ENCODE measurements around the gene GLYATL3.

The GLYATL3 gene

GRCh38 chr6:49499623-49500022, at the start of gene GLYATL3:
TSS of gene GLYATL3 (plus strand) at chr6:49499923. CDS start at chr6:49511991, 12,068 bp downstream.
- DNase-seq (ENCODE audit: low read depth, low spot score) = no peak
- H3K36me3 ChIP-seq (ENCODE audit: insufficient read depth, insufficient read length, low read length) = no peaks in the 10 kb centered on the region
- H3K27me3 ChIP-seq (ENCODE audit: insufficient read depth, insufficient read length) = no peaks in the 10 kb centered on the region
- no peaks in the 10 kb centered on the region for H3K9me3 ChIP-seq (ENCODE audit: insufficient read depth, low read length)
- H3K4me3 ChIP-seq (ENCODE audit: insufficient read length, low read depth) = no peak within 1 kb of the TSS
- no peak within 1 kb of the TSS for H3K9ac ChIP-seq (ENCODE audit: insufficient read length, low read depth)
- TF ChIP-seq SUZ12 (IDR thresholded peaks at IDR 0.05; ENCODE audit: extremely low read depth, insufficient read depth, insufficient read length) = no peak
- no peak for TF ChIP-seq ZNF274 (IDR thresholded peaks at IDR 0.05; ENCODE audit: low read depth, low read length)
- TF ChIP-seq YY1 (IDR thresholded peaks at IDR 0.05; ENCODE audit: insufficient read depth, insufficient read length) = no peak
- H3K4me1 ChIP-seq (ENCODE audit: insufficient read depth, insufficient read length) = no peaks in the 10 kb centered on the region

- Histone ChIP-seq H3K36me3 (ENCODE audit: insufficient read depth, insufficient read length, low read length) (no peaks in the 10 kb centered on the region), H3K9me3 (ENCODE audit: insufficient read depth, low read length) (no peaks in the 10 kb centered on the region), H3K27me3 (ENCODE audit: insufficient read depth, insufficient read length) (no peaks in the 10 kb centered on the region), H3K4me3 (ENCODE audit: insufficient read length, low read depth) (no peak overlapping the region), H3K9ac (ENCODE audit: insufficient read length, low read depth) (no peak overlapping the region), H3K4me1 (ENCODE audit: insufficient read depth, insufficient read length) (no peaks in the 10 kb centered on the region)
- TF ChIP-seq ZNF274 (IDR thresholded peaks at IDR 0.05; ENCODE audit: low read depth, low read length) (no peak), SUZ12 (IDR thresholded peaks at IDR 0.05; ENCODE audit: extremely low read depth, insufficient read depth, insufficient read length) (no peak), YY1 (IDR thresholded peaks at IDR 0.05; ENCODE audit: insufficient read depth, insufficient read length) (no peak)
- DNase-seq (ENCODE audit: low read depth, low spot score) = no peak
These were observed 46.5 kb upstream of the GLYATL3 start for GRCh38 chr6:49453221-49453620.

GRCh38 chr6:49454787-49455709, 44.7 kb upstream of the GLYATL3 start:
- H3K4me1 ChIP-seq (ENCODE audit: insufficient read depth, insufficient read length) = no peaks in the 10 kb centered on the region
- no peaks in the 10 kb centered on the region for H3K9me3 ChIP-seq (ENCODE audit: insufficient read depth, low read length)
- no peak overlapping the region for H3K9ac ChIP-seq (ENCODE audit: insufficient read length, low read depth)
- no peak for TF ChIP-seq ZNF274 (IDR thresholded peaks at IDR 0.05; ENCODE audit: low read depth, low read length)
- no peak for TF ChIP-seq SUZ12 (IDR thresholded peaks at IDR 0.05; ENCODE audit: extremely low read depth, insufficient read depth, insufficient read length)
- no peak for TF ChIP-seq YY1 (IDR thresholded peaks at IDR 0.05; ENCODE audit: insufficient read depth, insufficient read length)
- H3K4me3 ChIP-seq (ENCODE audit: insufficient read length, low read depth) = no peak overlapping the region
- no peak for DNase-seq (ENCODE audit: low read depth, low spot score)
- H3K36me3 ChIP-seq (ENCODE audit: insufficient read depth, insufficient read length, low read length) = no peaks in the 10 kb centered on the region
- H3K27me3 ChIP-seq (ENCODE audit: insufficient read depth, insufficient read length) = no peaks in the 10 kb centered on the region

GRCh38 chr6:49457771-49458170, 42.0 kb upstream of the GLYATL3 start:
- H3K4me1 ChIP-seq (ENCODE audit: insufficient read depth, insufficient read length) = no peaks in the 10 kb centered on the region
- DNase-seq (ENCODE audit: low read depth, low spot score) = no peak
- H3K9ac ChIP-seq (ENCODE audit: insufficient read length, low read depth) = no peak overlapping the region
- H3K27me3 ChIP-seq (ENCODE audit: insufficient read depth, insufficient read length) = no peaks in the 10 kb centered on the region
- no peaks in the 10 kb centered on the region for H3K36me3 ChIP-seq (ENCODE audit: insufficient read depth, insufficient read length, low read length)
- no peak overlapping the region for H3K4me3 ChIP-seq (ENCODE audit: insufficient read length, low read depth)
- no peaks in the 10 kb centered on the region for H3K9me3 ChIP-seq (ENCODE audit: insufficient read depth, low read length)
- TF ChIP-seq YY1 (IDR thresholded peaks at IDR 0.05; ENCODE audit: insufficient read depth, insufficient read length) (no peak), ZNF274 (IDR thresholded peaks at IDR 0.05; ENCODE audit: low read depth, low read length) (no peak), SUZ12 (IDR thresholded peaks at IDR 0.05; ENCODE audit: extremely low read depth, insufficient read depth, insufficient read length) (no peak)

- H3K4me3 ChIP-seq (ENCODE audit: insufficient read length, low read depth) = peak overlapping the region; percentile 91
- H3K36me3 ChIP-seq (ENCODE audit: insufficient read depth, insufficient read length, low read length) = peaks cover 6% of the 10 kb centered on the region
- no peak for DNase-seq (ENCODE audit: low read depth, low spot score)
- no peaks in the 10 kb centered on the region for H3K9me3 ChIP-seq (ENCODE audit: insufficient read depth, low read length)
- no peak for TF ChIP-seq ZNF274 (IDR thresholded peaks at IDR 0.05; ENCODE audit: low read depth, low read length)
- no peak for TF ChIP-seq SUZ12 (IDR thresholded peaks at IDR 0.05; ENCODE audit: extremely low read depth, insufficient read depth, insufficient read length)
- TF ChIP-seq YY1 (IDR thresholded peaks at IDR 0.05; ENCODE audit: insufficient read depth, insufficient read length) = no peak
- H3K27me3 ChIP-seq (ENCODE audit: insufficient read depth, insufficient read length) = no peaks in the 10 kb centered on the region
- H3K4me1 ChIP-seq (ENCODE audit: insufficient read depth, insufficient read length) = no peaks in the 10 kb centered on the region
- H3K9ac ChIP-seq (ENCODE audit: insufficient read length, low read depth) = peak overlapping the region; percentile 83
These were observed 37.7 kb upstream of the GLYATL3 start for GRCh38 chr6:49462071-49462470.

- TF ChIP-seq ZNF274 (IDR thresholded peaks at IDR 0.05; ENCODE audit: low read depth, low read length) (no peak), YY1 (IDR thresholded peaks at IDR 0.05; ENCODE audit: insufficient read depth, insufficient read length) (no peak), SUZ12 (IDR thresholded peaks at IDR 0.05; ENCODE audit: extremely low read depth, insufficient read depth, insufficient read length) (no peak)
- no peaks in the 10 kb centered on the region for H3K4me1 ChIP-seq (ENCODE audit: insufficient read depth, insufficient read length)
- H3K4me3 ChIP-seq (ENCODE audit: insufficient read length, low read depth) = peak overlapping the region; percentile 91
- H3K9me3 ChIP-seq (ENCODE audit: insufficient read depth, low read length) = no peaks in the 10 kb centered on the region
- H3K9ac ChIP-seq (ENCODE audit: insufficient read length, low read depth) = peak overlapping the region; percentile 83
- no peaks in the 10 kb centered on the region for H3K27me3 ChIP-seq (ENCODE audit: insufficient read depth, insufficient read length)
- H3K36me3 ChIP-seq (ENCODE audit: insufficient read depth, insufficient read length, low read length) = peaks cover 6% of the 10 kb centered on the region
- no peak for DNase-seq (ENCODE audit: low read depth, low spot score)
These were observed 37.2 kb upstream of the GLYATL3 start for GRCh38 chr6:49462599-49462926.

GRCh38 chr6:49462927-49463611, 36.7 kb upstream of the GLYATL3 start, which contains the start of the genes CENPQ and MMUT:
TSS of gene CENPQ (plus strand) at chr6:49463370. CDS start at chr6:49470177, 6,807 bp downstream.
TSS of gene MMUT (minus strand) at chr6:49463253. CDS start at chr6:49459466, 3,787 bp downstream.
- H3K36me3 ChIP-seq (ENCODE audit: insufficient read depth, insufficient read length, low read length) = peaks cover 6% of the 10 kb centered on the region

More at GRCh38 chr6:49462927-49463611, 36.7 kb upstream of the GLYATL3 start, which contains the start of the genes CENPQ and MMUT:
- no peaks in the 10 kb centered on the region for H3K4me1 ChIP-seq (ENCODE audit: insufficient read depth, insufficient read length)
- peak; percentile 82 for DNase-seq (ENCODE audit: low read depth, low spot score)
- H3K4me3 ChIP-seq (ENCODE audit: insufficient read length, low read depth) = peak within 1 kb of the TSS; percentile 91
- H3K27me3 ChIP-seq (ENCODE audit: insufficient read depth, insufficient read length) = no peaks in the 10 kb centered on the region
- peak within 1 kb of the TSS; percentile 90 for H3K9ac ChIP-seq (ENCODE audit: insufficient read length, low read depth)
- TF ChIP-seq ZNF274 (IDR thresholded peaks at IDR 0.05; ENCODE audit: low read depth, low read length) (no peak), SUZ12 (IDR thresholded peaks at IDR 0.05; ENCODE audit: extremely low read depth, insufficient read depth, insufficient read length) (no peak)
- no peaks in the 10 kb centered on the region for H3K9me3 ChIP-seq (ENCODE audit: insufficient read depth, low read length)
